Measurements from ENCODE around the gene XRCC3.

GRCh38 chr14:103709814-103710213 lies 5.4 kb downstream of the XRCC3 start:
- TF ChIP-seq, protein P1, sequence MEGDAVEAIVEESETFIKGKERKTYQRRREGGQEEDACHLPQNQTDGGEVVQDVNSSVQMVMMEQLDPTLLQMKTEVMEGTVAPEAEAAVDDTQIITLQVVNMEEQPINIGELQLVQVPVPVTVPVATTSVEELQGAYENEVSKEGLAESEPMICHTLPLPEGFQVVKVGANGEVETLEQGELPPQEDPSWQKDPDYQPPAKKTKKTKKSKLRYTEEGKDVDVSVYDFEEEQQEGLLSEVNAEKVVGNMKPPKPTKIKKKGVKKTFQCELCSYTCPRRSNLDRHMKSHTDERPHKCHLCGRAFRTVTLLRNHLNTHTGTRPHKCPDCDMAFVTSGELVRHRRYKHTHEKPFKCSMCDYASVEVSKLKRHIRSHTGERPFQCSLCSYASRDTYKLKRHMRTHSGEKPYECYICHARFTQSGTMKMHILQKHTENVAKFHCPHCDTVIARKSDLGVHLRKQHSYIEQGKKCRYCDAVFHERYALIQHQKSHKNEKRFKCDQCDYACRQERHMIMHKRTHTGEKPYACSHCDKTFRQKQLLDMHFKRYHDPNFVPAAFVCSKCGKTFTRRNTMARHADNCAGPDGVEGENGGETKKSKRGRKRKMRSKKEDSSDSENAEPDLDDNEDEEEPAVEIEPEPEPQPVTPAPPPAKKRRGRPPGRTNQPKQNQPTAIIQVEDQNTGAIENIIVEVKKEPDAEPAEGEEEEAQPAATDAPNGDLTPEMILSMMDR (IDR thresholded peaks at IDR 0.05; ENCODE audit: extremely low read depth in 1 of 2, insufficient read depth in 1 of 2, low read depth in 1 of 2, low read length in 2 of 2), result no peak
- TF ChIP-seq POLR2A (IDR thresholded peaks at IDR 0.05; ENCODE audit: low read depth, low read length) (no peak), POLR2AphosphoS5 (IDR thresholded peaks at IDR 0.05; ENCODE audit: insufficient read depth, low read depth, low read length) (no peak), EZH2 (IDR thresholded peaks at IDR 0.05; ENCODE audit: borderline replicate concordance, low read depth, low read length, severe bottlenecking) (no peak), MYC (IDR thresholded peaks at IDR 0.05; ENCODE audit: low read depth, low read length) (no peak)

Measured in endothelial cell of umbilical vein (primary cell).